ENCODE data around the gene MBTPS1. TPM values are rescaled to one million over a fixed set of nuclear protein-coding genes. Genes with fewer than 3 reads are reported as not detected.

The MBTPS1 gene
- total RNA-seq, 4 donors from 2014 or later = 57.0 to 98.8 (median 81.4) TPM

- DNase-seq (ENCODE audit: low spot score in 2 of 2) = no peak
- intact Hi-C loops (cut with DNase I; ENCODE audit: low total_unique reads) = no loop called here
- WGBS, 2 donors = 88 to 89% methylated on average over 12 of the region's 12 CpGs
- TF ChIP-seq, protein P1, sequence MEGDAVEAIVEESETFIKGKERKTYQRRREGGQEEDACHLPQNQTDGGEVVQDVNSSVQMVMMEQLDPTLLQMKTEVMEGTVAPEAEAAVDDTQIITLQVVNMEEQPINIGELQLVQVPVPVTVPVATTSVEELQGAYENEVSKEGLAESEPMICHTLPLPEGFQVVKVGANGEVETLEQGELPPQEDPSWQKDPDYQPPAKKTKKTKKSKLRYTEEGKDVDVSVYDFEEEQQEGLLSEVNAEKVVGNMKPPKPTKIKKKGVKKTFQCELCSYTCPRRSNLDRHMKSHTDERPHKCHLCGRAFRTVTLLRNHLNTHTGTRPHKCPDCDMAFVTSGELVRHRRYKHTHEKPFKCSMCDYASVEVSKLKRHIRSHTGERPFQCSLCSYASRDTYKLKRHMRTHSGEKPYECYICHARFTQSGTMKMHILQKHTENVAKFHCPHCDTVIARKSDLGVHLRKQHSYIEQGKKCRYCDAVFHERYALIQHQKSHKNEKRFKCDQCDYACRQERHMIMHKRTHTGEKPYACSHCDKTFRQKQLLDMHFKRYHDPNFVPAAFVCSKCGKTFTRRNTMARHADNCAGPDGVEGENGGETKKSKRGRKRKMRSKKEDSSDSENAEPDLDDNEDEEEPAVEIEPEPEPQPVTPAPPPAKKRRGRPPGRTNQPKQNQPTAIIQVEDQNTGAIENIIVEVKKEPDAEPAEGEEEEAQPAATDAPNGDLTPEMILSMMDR (IDR thresholded peaks at IDR 0.05) = no peak
- TF ChIP-seq POLR2A (IDR thresholded peaks at IDR 0.05) = no peak
- H3K4me3 ChIP-seq (ENCODE audit: low read depth, poor library complexity, severe bottlenecking) = no peak overlapping the region
These were observed 29.7 kb downstream of the MBTPS1 start for GRCh38 chr16:84087001-84087400.

- intact Hi-C loops (cut with DNase I; ENCODE audit: low total_unique reads) = no loop called here
- 72 to 78% methylated on average over 11 of the region's 11 CpGs for WGBS, 2 donors
- TF ChIP-seq, protein P1 (IDR thresholded peaks at IDR 0.05) = no peak
- TF ChIP-seq POLR2A (IDR thresholded peaks at IDR 0.05) = no peak
- no peak overlapping the region for H3K4me3 ChIP-seq (ENCODE audit: low read depth, poor library complexity, severe bottlenecking)
- DNase-seq (ENCODE audit: low spot score in 2 of 2) = no peak
These were observed 30.4 kb downstream of the MBTPS1 start for GRCh38 chr16:84086341-84086740.

- H3K4me3 ChIP-seq (ENCODE audit: low read depth, poor library complexity, severe bottlenecking) = no peak overlapping the region
- no peak for DNase-seq (ENCODE audit: low spot score in 2 of 2)
- no peak for TF ChIP-seq POLR2A (IDR thresholded peaks at IDR 0.05)
- TF ChIP-seq, protein P1 (IDR thresholded peaks at IDR 0.05) = no peak
- intact Hi-C loops (cut with DNase I; ENCODE audit: low total_unique reads) = no loop called here
- 69 to 71% methylated on average over 6 of the region's 6 CpGs for WGBS, 2 donors
These were observed 31.0 kb downstream of the MBTPS1 start for GRCh38 chr16:84085773-84086172.

GRCh38 chr16:84085271-84085667, 31.5 kb downstream of the MBTPS1 start:
- intact Hi-C loops (cut with DNase I; ENCODE audit: low total_unique reads) = no loop called here
- no peak overlapping the region for H3K4me3 ChIP-seq (ENCODE audit: low read depth, poor library complexity, severe bottlenecking)
- 91 to 94% methylated on average over 8 of the region's 8 CpGs for WGBS, 2 donors
- no peak for DNase-seq (ENCODE audit: low spot score in 2 of 2)
- TF ChIP-seq POLR2A (IDR thresholded peaks at IDR 0.05) = no peak
- TF ChIP-seq, protein P1 (IDR thresholded peaks at IDR 0.05) = no peak

DNA sequence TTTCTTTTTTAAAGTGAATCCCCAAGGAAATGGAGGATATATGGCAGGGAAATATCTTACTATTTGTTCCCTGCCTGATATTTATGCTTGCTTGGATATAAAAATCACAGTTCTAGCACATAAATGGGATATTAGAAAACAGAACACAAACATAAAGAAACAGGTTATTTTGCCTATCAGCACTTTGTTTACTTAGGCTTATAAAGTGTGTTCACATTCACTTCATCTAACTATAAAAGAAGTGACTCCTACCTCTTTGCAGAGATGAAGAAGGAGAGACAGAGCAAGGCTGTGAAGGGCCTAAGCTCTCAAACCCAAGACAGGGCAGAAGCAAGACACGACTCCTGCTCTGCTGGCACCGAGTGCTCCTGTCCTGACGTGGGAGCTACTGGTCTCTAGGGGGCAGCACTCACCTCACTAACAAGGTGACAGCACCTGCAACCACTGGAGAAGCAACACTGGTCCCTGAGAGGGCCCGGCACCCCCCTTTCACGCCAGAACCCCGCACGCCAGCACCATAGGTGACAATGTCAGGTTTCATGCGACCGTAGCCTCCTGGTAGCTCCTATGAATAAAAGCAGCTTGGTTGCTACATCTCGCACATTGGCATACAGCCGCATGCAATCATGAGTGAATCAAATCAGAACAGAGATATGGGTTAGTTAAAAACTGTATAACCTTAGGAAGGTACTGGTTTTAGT, 32.0 kb downstream of the MBTPS1 start:
- TF ChIP-seq, protein P1 (IDR thresholded peaks at IDR 0.05) = no peak
- TF ChIP-seq POLR2A (IDR thresholded peaks at IDR 0.05) = no peak
- peak; percentile 47 to 88 for DNase-seq (ENCODE audit: low spot score in 2 of 2)
- intact Hi-C loops (cut with DNase I; ENCODE audit: low total_unique reads) = no loop called here
- H3K4me3 ChIP-seq (ENCODE audit: low read depth, poor library complexity, severe bottlenecking) = no peak overlapping the region
- WGBS, 2 donors = 54 to 58% methylated on average over 11 of the region's 11 CpGs
